NCI-H2196 treated with DMSO at 0.1 percent for 48 hours (cell line): ENCODE data around the gene AXIN1.

ENCODE experiments used
- DNase-seq: peaks from one replicate; lab custom pipeline; 2025; ENCODE audit not compliant: unreplicated experiment; lab: John Stamatoyannopoulos, UW

Gene AXIN1

DNA sequence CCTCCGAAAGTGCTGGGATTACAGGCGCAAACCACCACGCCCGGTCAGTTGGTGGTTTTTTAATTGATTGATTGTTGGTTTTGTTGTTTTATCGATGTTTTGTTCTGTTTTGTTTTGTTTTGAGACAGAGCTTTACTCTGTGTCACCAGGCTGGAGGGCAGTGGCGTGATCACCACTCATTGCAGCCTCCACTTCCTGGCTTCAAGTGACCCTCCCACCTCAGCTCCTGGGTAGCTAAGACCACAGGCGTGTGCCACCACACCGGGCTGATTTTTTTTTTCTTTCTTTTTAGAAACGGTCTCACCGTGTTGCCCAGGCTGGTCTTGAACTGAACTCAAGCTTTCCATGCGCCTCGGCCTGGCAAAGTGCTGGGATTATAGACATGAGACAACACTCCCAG lies 105.5 kb downstream of the AXIN1 start:
- no peak for DNase-seq

DNA sequence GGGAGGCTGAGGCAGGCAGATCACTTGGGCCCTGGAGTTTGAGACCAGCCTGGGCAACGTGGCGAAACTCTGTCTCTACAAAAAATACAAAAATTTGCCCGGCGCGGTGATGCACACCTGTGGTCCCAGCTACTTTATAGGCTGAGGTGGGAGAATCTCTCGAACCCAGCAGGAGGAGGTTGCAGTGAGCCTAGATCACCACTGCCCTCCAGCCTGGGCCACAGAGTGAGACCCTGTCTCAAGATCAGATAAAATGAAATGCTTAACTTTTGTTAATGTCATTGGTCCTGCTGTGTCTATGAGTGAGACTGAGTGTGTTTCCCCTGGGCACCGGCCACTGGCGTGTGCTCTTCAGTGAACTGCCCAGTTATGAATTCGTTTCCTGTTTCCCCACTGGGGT lies 107.4 kb downstream of the AXIN1 start:
- DNase-seq: no peak

DNA sequence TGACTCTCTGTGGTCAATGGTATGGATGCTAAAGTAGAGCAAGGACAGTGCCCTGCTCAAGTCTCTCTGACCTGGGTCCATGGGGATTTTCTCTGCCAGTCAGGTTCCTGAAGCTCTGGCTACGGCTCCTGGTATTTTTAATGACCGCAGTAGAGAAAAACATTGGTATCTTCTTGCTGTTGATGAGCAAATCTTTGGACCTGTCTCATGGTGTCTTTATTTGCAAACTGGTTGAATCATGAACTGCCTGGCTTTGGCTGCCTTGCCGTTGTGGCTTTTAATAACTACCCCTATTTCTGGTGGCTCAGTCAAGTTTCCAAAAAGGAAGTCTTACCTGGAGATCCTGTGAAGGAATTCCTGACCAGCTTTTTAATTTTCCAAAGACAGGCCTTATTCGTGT lies 109.2 kb downstream of the AXIN1 start:
- DNase-seq: no peak

- no peak for DNase-seq
Observed at GRCh38 chr16:242281-242680, 110.2 kb downstream of the AXIN1 start.

DNA sequence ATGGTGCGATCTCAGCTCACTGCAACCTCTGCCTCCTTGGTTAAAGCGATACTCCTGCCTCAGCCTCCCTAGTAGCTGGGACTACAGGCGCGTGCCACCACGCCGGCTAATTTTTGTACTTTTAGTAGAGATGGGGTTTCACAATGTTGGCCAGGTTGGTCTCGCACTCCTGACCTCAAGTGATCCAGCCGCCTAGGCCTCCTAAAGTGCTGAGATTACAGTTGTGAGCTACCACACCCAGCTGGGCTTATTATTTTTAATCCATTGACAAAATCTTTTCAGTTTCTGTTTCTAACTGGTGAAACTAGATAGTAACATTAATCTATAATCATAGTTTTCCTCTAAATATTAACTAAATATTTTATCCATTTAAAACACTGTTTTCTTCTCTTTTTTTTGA lies 112.0 kb downstream of the AXIN1 start:
- DNase-seq: no peak

GRCh38 chr16:239948-240277 lies 112.6 kb downstream of the AXIN1 start:
- no peak for DNase-seq
